M059J (cell line): ENCODE data around the gene OR7C1. TPM values are rescaled to one million over a fixed set of nuclear protein-coding genes. Genes with fewer than 3 reads are reported as not detected.
"Not testable (repeated sequence)": the region's sequence is repeated elsewhere in the genome, so short reads cannot be mapped to it uniquely, and the experiment has no call there.

Source experiments
- DNase-seq: peaks from one replicate; pipeline ENCODE4 v3.0.0-alpha.2; 2012; ENCODE audit warnings: low read depth
- total RNA-seq: library from RNA; depleted of rRNA; stranded (reverse); fragments of >200 nt; shearing (Covaris generic); gene quantifications from 2 replicates; pipeline ENCODE4 v1.2.3, GENCODE V29; 2014; rRNA removed

The OR7C1 gene
- total RNA-seq, 1 experiment from 2014 or later: not detected

GRCh38 chr19:14767466-14767971 lies 67.5 kb downstream of the OR7C1 start:
- no peak for DNase-seq

- DNase-seq: not testable (repeated sequence)
These were observed 69.1 kb downstream of the OR7C1 start for GRCh38 chr19:14765841-14766240.

- DNase-seq: not testable (repeated sequence)
These were observed 69.6 kb downstream of the OR7C1 start for GRCh38 chr19:14765403-14765802.

- no peak for DNase-seq
These were observed 70.6 kb downstream of the OR7C1 start for GRCh38 chr19:14764401-14764800.

- DNase-seq: no peak
These were observed 71.4 kb downstream of the OR7C1 start for GRCh38 chr19:14763497-14764145.

- DNase-seq: no peak
These were observed 72.9 kb downstream of the OR7C1 start for GRCh38 chr19:14762111-14762510.

- DNase-seq: no peak
These were observed 73.4 kb downstream of the OR7C1 start for GRCh38 chr19:14761607-14762006.

- DNase-seq: no peak
These were observed 76.2 kb downstream of the OR7C1 start for GRCh38 chr19:14758816-14759215.

GRCh38 chr19:14748601-14749000 lies 86.4 kb downstream of the OR7C1 start:
- DNase-seq: no peak

Other genes starting within 250 kb of the OR7C1 start
- not detected in 2 replicates for gene ADGRE3, start 160.3 kb downstream of the OR7C1 start, total RNA-seq
- 5.7 and 6.0 TPM in 2 replicates for gene ZNF333, start 145.1 kb downstream of the OR7C1 start, total RNA-seq
- not detected in 2 replicates for gene ADGRE2, start 56.6 kb downstream of the OR7C1 start, total RNA-seq
- not detected in 2 replicates for gene OR7A5, start within 50 bp of the OR7C1 start, total RNA-seq
- not detected in 2 replicates for gene OR7A10, start 13.7 kb upstream of the OR7C1 start, total RNA-seq
- not detected in 2 replicates for gene OR7A17, start 50.9 kb upstream of the OR7C1 start, total RNA-seq
- gene OR7C2, start 106.3 kb upstream of the OR7C1 start, total RNA-seq: not detected in 2 replicates
- gene SLC1A6, start 144.7 kb upstream of the OR7C1 start, total RNA-seq: not detected in 2 replicates
- not detected in 2 replicates for gene CASP14, start 214.3 kb upstream of the OR7C1 start, total RNA-seq
- gene OR1I1, start 247.0 kb upstream of the OR7C1 start, total RNA-seq: not detected in 2 replicates